HepG2 (cell line): ENCODE results near the gene FAM163B. TPM values are rescaled to one million over a fixed set of nuclear protein-coding genes. Genes with fewer than 3 reads are reported as not detected.

ENCODE experiments used
- ATAC-seq: fragments of 200-7000 bp; cut with Tn5 transposase; 3 replicates; pipeline ENCODE4 v1.9.1; 2020; ENCODE audit warnings: mild to moderate bottlenecking, moderate library complexity
- BruUV-seq: library from RNA; stranded (reverse); fragments of 400-500 nt; replicated peaks from 2 replicates; lab custom pipeline; 2021; lab: Mats Ljungman, UMichigan
- CTCF ChIA-PET: fragments of 300-600 bp; formaldehyde crosslinking; extraction: SDS; loops from one replicate; lab custom pipeline; 2021; ENCODE audit warnings: low total read pairs, inconsistent platforms, low intra/inter-chr PET ratio; lab: Yijun Ruan, JAX
- POLR2A ChIA-PET: fragments of 350-600 bp; sonication (Branson Sonifier 250); formaldehyde crosslinking; loops from one replicate; lab custom pipeline; 2020; ENCODE audit warnings: antibody characterized with exemption, inconsistent platforms; lab: Yijun Ruan, JAX
- DNase-seq: peaks from one replicate; pipeline ENCODE4 v3.0.0-alpha.2; 2015; ENCODE audit warnings: low spot score
- FAIRE-seq: peaks from 3 replicates; lab custom pipeline; 2011; peaks lifted over from hg19 to GRCh38; lab: Jason Lieb, UNC
- H2AFZ ChIP-seq: one replicate; pipeline ENCODE4 v1.6.1; 2011; ENCODE audit warnings: low read length, inconsistent platforms
- H3K27ac ChIP-seq: fragments of 300-600 bp; 3 replicates; pipeline ENCODE4 v1.8.0; 2011; ENCODE audit warnings: mixed run types, mild to moderate bottlenecking, mixed read lengths, low read length, inconsistent platforms; ENCODE audit not compliant: insufficient read depth; ENCODE audit errors: extremely low read length
- H3K27me3 ChIP-seq, 2 experiments: fragments of 200-600 bp in 1 of 2; 2 replicates in 1 of 2; 3 replicates in 1 of 2; pipeline versions ENCODE4 v1.6.0 to v1.8.0; 2011; ENCODE audit warnings: low read length in 2 of 2, mild to moderate bottlenecking in 2 of 2, moderate library complexity in 2 of 2, inconsistent platforms in 1 of 2; ENCODE audit not compliant: insufficient read depth in 2 of 2, control insufficient read depth in 1 of 2
- H3K36me3 ChIP-seq, 2 experiments: fragments of 200-600 bp in 1 of 2; replicated peaks in 1 of 2; 2 replicates in 1 of 2; 3 replicates in 1 of 2; pipeline versions ENCODE4 v1.5.1 to v1.8.0; 2011; ENCODE audit warnings: low read length in 2 of 2, inconsistent platforms in 1 of 2; ENCODE audit not compliant: insufficient read depth in 2 of 2, control insufficient read depth in 1 of 2
- H3K4me1 ChIP-seq: 2 replicates; pipeline ENCODE4 v1.5.1; 2012; ENCODE audit warnings: low read length, inconsistent platforms; ENCODE audit not compliant: insufficient read depth
- H3K4me2 ChIP-seq: 2 replicates; pipeline ENCODE4 v1.6.0; 2011; ENCODE audit warnings: low read depth, low read length, inconsistent platforms
- H3K4me3 ChIP-seq, 3 experiments: fragments of 200-600 bp in 1 of 3; sonication (generic), shearing (Covaris generic) in 1 of 3; replicated peaks in 1 of 3; 2 replicates each; pipeline ENCODE4 v1.5.1; 2011 to 2016; ENCODE audit warnings: low read length in 3 of 3, inconsistent platforms in 2 of 3, low read depth in 2 of 3, mild to moderate bottlenecking in 2 of 3, control low read depth in 1 of 3, mixed read lengths in 1 of 3; ENCODE audit not compliant: insufficient read depth in 1 of 3
- H3K79me2 ChIP-seq: one replicate; pipeline ENCODE4 v1.6.1; 2011; ENCODE audit warnings: low read length, inconsistent platforms; ENCODE audit not compliant: insufficient read depth
- H3K9ac ChIP-seq: 2 replicates; pipeline ENCODE4 v1.6.0; 2011; ENCODE audit warnings: mild to moderate bottlenecking, low read depth, low read length, inconsistent platforms; ENCODE audit not compliant: insufficient read depth
- H3K9me3 ChIP-seq: 2 replicates; pipeline ENCODE4 v1.5.1; 2012; ENCODE audit warnings: mild to moderate bottlenecking, low read length
- H4K20me1 ChIP-seq: 2 replicates; pipeline ENCODE4 v1.6.0; 2011; ENCODE audit warnings: inconsistent platforms, mild to moderate bottlenecking, low read length, moderate library complexity; ENCODE audit not compliant: insufficient read depth
- HNRNPL ChIP-seq: fragments of 200-400 bp; formaldehyde crosslinking; IDR thresholded peaks from 2 replicates; pipeline ENCODE4 v1.6.1; 2017; ENCODE audit warnings: mild to moderate bottlenecking, low read depth, low read length
- KAT2B ChIP-seq: fragments of 150-350 bp; IDR thresholded peaks from 2 replicates; pipeline ENCODE4 v1.6.1; 2014; ENCODE audit warnings: low read depth, low read length, borderline replicate concordance
- SMAD3 ChIP-seq: sonication (generic); formaldehyde crosslinking; IDR thresholded peaks from 2 replicates; pipeline ENCODE4 v1.4.0; 2020; ENCODE audit warnings: missing genetic modification reagents
- SOX5 ChIP-seq: IDR thresholded peaks from 2 replicates; pipeline ENCODE4 v1.6.1; 2016; ENCODE audit warnings: borderline replicate concordance
- WGBS: methylation state at CpG from one replicate; pipeline ENCODE4 v1.1.6; 2017; ENCODE audit warnings: low lambda C conversion rate; 5-methylcytosine and 5-hydroxymethylcytosine counted together
- in situ Hi-C: cut with HindIII; loops from 2 replicates; pipeline ENCODE4 v1.10.0; 2017; ENCODE audit warnings: low pct_unique_long_range_greater_than_20kb; ENCODE audit not compliant: extremely low pct_ligation_motif_present
- intact Hi-C: fragments of 100-400 bp; cut with micrococcal nuclease; formaldehyde crosslinking; loops from one replicate; pipeline ENCODE4 v1.10.0; 2022; ENCODE audit not compliant: unreplicated experiment
- polyA plus RNA-seq, 8 experiments: library from polyadenylated mRNA; depleted of rRNA in 3 of 8; stranded (reverse) in 7 of 8; unstranded in 1 of 8; fragments of >200 nt; fragmentation: Illumina TruSeq in 4 of 8; extraction: Trizol in 4 of 8; gene quantifications; 2 replicates each; pipeline versions ENCODE4 v1.2.1 to v1.2.3, GENCODE V29; 2011 to 2016; ENCODE audit warnings: low read depth in 4 of 8, missing spikeins in 1 of 8, mixed read lengths in 1 of 8; ENCODE audit not compliant: insufficient read depth in 1 of 8
- total RNA-seq, 5 experiments: library from RNA; depleted of rRNA; stranded (reverse); fragments of >200 nt; fragmentation: Illumina TruSeq; extraction: Trizol; gene quantifications; 2 replicates each; pipeline ENCODE4 v1.2.3, GENCODE V29; 2016; ENCODE audit warnings: low read depth in 1 of 5

The FAM163B gene
- total and polyA plus RNA-seq, 2 of the 13 experiments (the other 11 are each of a cell fraction or from before 2014, with no cell fraction given): not detected

DNA sequence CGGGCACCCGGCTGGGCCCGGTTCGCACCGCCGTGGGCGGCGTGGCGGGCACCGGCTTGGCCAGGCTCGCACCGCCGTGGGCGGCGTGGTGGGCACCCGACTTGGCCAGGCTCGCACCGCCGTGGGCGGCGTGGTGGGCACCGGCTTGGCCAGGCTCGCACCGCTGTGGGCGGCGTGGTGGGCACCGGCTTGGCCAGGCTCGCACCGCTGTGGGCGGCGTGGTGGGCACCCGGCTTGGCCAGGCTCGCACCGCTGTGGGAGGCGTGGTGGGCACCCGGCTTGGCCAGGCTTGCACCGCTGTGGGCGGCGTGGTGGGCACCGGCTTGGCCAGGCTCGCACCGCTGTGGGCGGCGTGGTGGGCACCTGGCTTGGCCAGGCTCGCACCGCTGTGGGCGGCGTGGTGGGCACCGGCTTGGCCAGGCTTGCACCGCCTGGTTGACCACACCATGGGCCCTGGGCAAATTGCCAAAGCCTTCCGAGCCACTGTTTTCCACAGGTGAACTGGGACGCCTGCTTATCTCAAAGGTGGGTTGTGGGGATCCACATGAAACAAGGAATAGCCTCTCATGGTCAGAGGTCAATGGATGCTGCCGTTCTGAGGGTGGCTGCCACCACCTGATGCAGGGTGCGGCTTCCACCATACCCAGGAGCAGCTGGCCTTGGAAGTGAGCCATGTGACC, 46.4 kb downstream of the FAM163B start:
- BruUV-seq: no TSS peak
- Histone ChIP-seq H2AFZ (no peak overlapping the region), H3K27ac (no peak overlapping the region), H3K4me3 (no peak overlapping the region), H3K4me2 (no peak overlapping the region), H3K79me2 (no peaks in the 10 kb centered on the region), H3K4me1 (peaks cover 20% of the 10 kb centered on the region), H4K20me1 (no peaks in the 10 kb centered on the region), H3K27me3 (no peaks in the 10 kb centered on the region), H3K36me3 (no peaks in the 10 kb centered on the region), H3K9ac (no peak overlapping the region), H3K9me3 (no peaks in the 10 kb centered on the region)
- intact Hi-C loops (no loop called here), in situ Hi-C loops (no loop called here)
- TF ChIP-seq SOX5 (CRISPR knock-in tag) (no peak), KAT2B (no peak)
- FAIRE-seq (no peak), DNase-seq (no peak), ATAC-seq (no peak)
- 60% methylated on average over 1 of the region's 54 CpGs for WGBS
- CTCF ChIA-PET: no interaction called here
- POLR2A ChIA-PET: no interaction called here

DNA sequence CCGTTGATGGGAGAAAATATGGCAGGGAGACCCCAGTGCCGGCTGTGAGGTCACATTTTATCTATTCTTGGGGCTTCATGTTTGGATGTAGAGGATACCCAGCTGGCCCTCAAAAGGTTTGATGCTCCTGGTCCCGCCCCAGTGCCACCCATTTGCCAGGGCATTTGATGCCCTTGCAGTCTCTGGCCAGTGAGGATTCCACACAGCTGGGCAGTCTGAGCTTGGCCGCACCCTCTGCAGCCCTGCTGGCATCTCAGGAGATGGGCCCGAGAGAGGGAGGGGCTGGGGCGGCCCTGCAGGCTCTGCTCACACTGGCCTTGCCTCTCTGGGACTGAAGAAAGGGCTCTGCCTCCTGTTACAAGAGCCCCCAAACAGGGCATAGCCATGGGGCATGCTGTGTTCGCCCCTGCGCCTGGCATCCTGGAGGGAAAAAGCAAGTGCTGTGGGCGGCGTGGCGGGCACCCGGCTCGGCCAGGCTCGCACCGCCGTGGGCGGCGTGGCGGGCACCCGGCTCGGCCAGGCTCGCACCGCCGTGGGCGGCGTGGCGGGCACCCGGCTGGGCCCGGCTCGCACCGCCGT, 47.1 kb downstream of the FAM163B start:
- no peaks in the 10 kb centered on the region for H4K20me1 ChIP-seq
- no peak overlapping the region for H3K9ac ChIP-seq
- TF ChIP-seq HNRNPL (0 out of 2 replicates have a peak, but pooled peaks have one; percentile 35), SMAD3 (CRISPR knock-in tag) (no peak)
- 70% methylated on average over 6 of the region's 32 CpGs for WGBS
- no peaks in the 10 kb centered on the region for H3K27me3 ChIP-seq
- in situ Hi-C loops: no loop called here
- intact Hi-C loops: no loop called here
- ATAC-seq: no peak
- DNase-seq: no peak
- no peak overlapping the region for H3K4me3 ChIP-seq
- H3K4me2 ChIP-seq: no peak overlapping the region
- no peak for FAIRE-seq
- no peaks in the 10 kb centered on the region for H3K79me2 ChIP-seq
- H3K27ac ChIP-seq: no peak overlapping the region
- H3K4me1 ChIP-seq: peaks cover 24% of the 10 kb centered on the region
- ChIA-PET POLR2A (no interaction called here), CTCF (no interaction called here)
- BruUV-seq: no TSS peak
- H2AFZ ChIP-seq: no peak overlapping the region
- H3K36me3 ChIP-seq: no peaks in the 10 kb centered on the region
- no peaks in the 10 kb centered on the region for H3K9me3 ChIP-seq
